GM12878 (cell line): ENCODE results near the gene ARSJ. TPM values are rescaled to one million over a fixed set of nuclear protein-coding genes. Genes with fewer than 3 reads are reported as not detected.

Experiments
- ATAC-seq: fragments of 200-7000 bp; cut with Tn5 transposase; 3 replicates; pipeline ENCODE4 v1.9.1; 2020; ENCODE audit warnings: mild to moderate bottlenecking, moderate library complexity
- BruUV-seq: library from RNA; stranded (reverse); fragments of 400-500 nt; replicated peaks from 2 replicates; lab custom pipeline; 2021; lab: Mats Ljungman, UMichigan
- CTCF ChIA-PET: fragments of 300-600 bp; sonication (Branson Sonifier 250); formaldehyde crosslinking; extraction: SDS; loops from one replicate; lab custom pipeline; 2021; ENCODE audit warnings: inconsistent platforms; lab: Yijun Ruan, JAX
- POLR2A ChIA-PET: fragments of 350-600 bp; formaldehyde crosslinking; extraction: SDS; loops from one replicate; lab custom pipeline; 2021; ENCODE audit warnings: inconsistent platforms; lab: Charles Lee
- RAD21 ChIA-PET: fragments of 300-600 bp; sonication (Branson Sonifier 250); formaldehyde crosslinking; loops from one replicate; lab custom pipeline; 2023; ENCODE audit warnings: antibody characterized with exemption; ENCODE audit not compliant: unreplicated experiment; lab: Charles Lee
- SMC1A ChIA-PET: fragments of 300-600 bp; sonication (Branson Sonifier 250); formaldehyde crosslinking; loops from one replicate; lab custom pipeline; 2023; ENCODE audit not compliant: unreplicated experiment, uncharacterized antibody; lab: Charles Lee
- DNase-seq: peaks from one replicate; pipeline ENCODE4 v3.0.0-alpha.2; 2011; ENCODE audit warnings: low read depth, low spot score
- FAIRE-seq: peaks from 3 replicates; lab custom pipeline; 2011; peaks lifted over from hg19 to GRCh38; lab: Jason Lieb, UNC
- H2AFZ ChIP-seq: 2 replicates; pipeline ENCODE4 v1.6.0; 2011; ENCODE audit warnings: low read depth, low read length, control low read depth; ENCODE audit not compliant: control insufficient read depth
- H3K27ac ChIP-seq: 2 replicates; pipeline ENCODE4 v1.5.1; 2011; ENCODE audit warnings: control low read depth; ENCODE audit not compliant: control insufficient read depth, insufficient read depth
- H3K27me3 ChIP-seq, 2 experiments: replicated peaks in 1 of 2; 2 replicates each; pipeline versions ENCODE4 v1.6.0 to v1.6.1; 2011; ENCODE audit warnings: low read length in 1 of 2; ENCODE audit not compliant: control insufficient read depth in 2 of 2, insufficient read depth in 2 of 2
- H3K36me3 ChIP-seq, 2 experiments: 2 replicates each; pipeline ENCODE4 v1.5.1; 2011; ENCODE audit warnings: low read length in 1 of 2; ENCODE audit not compliant: control insufficient read depth in 2 of 2, insufficient read depth in 2 of 2
- H3K4me1 ChIP-seq: 2 replicates; pipeline ENCODE4 v1.6.1; 2011; ENCODE audit warnings: mild to moderate bottlenecking, low read length, moderate library complexity, mixed read lengths; ENCODE audit not compliant: control insufficient read depth, insufficient read depth
- H3K4me2 ChIP-seq: 2 replicates; pipeline ENCODE4 v1.6.0; 2011; ENCODE audit warnings: control low read depth; ENCODE audit not compliant: control insufficient read depth, insufficient read depth
- H3K4me3 ChIP-seq: fragments of 200-600 bp; sonication (generic); 2 replicates; pipeline ENCODE4 v1.5.1; 2016
- H3K79me2 ChIP-seq: 2 replicates; pipeline ENCODE4 v1.6.0; 2011; ENCODE audit warnings: low read length; ENCODE audit not compliant: control insufficient read depth, insufficient read depth
- H3K9ac ChIP-seq: 2 replicates; pipeline ENCODE4 v1.8.0; 2011; ENCODE audit warnings: low read length, control low read depth, mixed read lengths; ENCODE audit not compliant: control insufficient read depth, insufficient read depth
- H3K9me3 ChIP-seq: replicated peaks from 3 replicates; pipeline ENCODE4 v1.5.1; 2011; ENCODE audit warnings: mild to moderate bottlenecking, low read length; ENCODE audit not compliant: control insufficient read depth, insufficient read depth
- H4K20me1 ChIP-seq: 2 replicates; pipeline ENCODE4 v1.6.0; 2011; ENCODE audit not compliant: control insufficient read depth, insufficient read depth
- BMI1 ChIP-seq: fragments of 450-650 bp; IDR thresholded peaks from 2 replicates; pipeline ENCODE4 v1.6.1; 2016; ENCODE audit warnings: mild to moderate bottlenecking, moderate library complexity, borderline replicate concordance
- CBX3 ChIP-seq: fragments of 200-600 bp; sonication (generic); IDR thresholded peaks from 2 replicates; pipeline ENCODE4 v1.6.1; 2016; ENCODE audit warnings: low read depth, borderline replicate concordance
- GATAD2B ChIP-seq: fragments of 450-650 bp; conservative IDR thresholded peaks from 2 replicates; pipeline ENCODE4 v1.6.1; 2017; ENCODE audit warnings: low read depth, mild to moderate bottlenecking, moderate library complexity
- KAT2A ChIP-seq: conservative IDR thresholded peaks from 2 replicates; pipeline ENCODE4 v1.6.1; 2011; ENCODE audit warnings: low read depth, low read length; ENCODE audit not compliant: control insufficient read depth
- KDM1A ChIP-seq: fragments of 200-600 bp; sonication (generic); IDR thresholded peaks from 2 replicates; pipeline ENCODE4 v1.6.1; 2016; ENCODE audit warnings: borderline replicate concordance
- NR2F1 ChIP-seq: fragments of 450-650 bp; conservative IDR thresholded peaks from 2 replicates; pipeline ENCODE4 v1.6.1; 2017; ENCODE audit warnings: mild to moderate bottlenecking
- POLR2A ChIP-seq: IDR thresholded peaks from 2 replicates; pipeline ENCODE4 v1.6.1; 2011; ENCODE audit warnings: low read depth, mild to moderate bottlenecking, low read length
- ZNF207 ChIP-seq: fragments of 450-650 bp; IDR thresholded peaks from 2 replicates; pipeline ENCODE4 v1.6.1; 2014; ENCODE audit warnings: antibody characterized with exemption, mild to moderate bottlenecking, borderline replicate concordance
- ZNF274 ChIP-seq: IDR thresholded peaks from one replicate; pipeline ENCODE4 v1.8.0; 2011; ENCODE audit not compliant: insufficient read length, insufficient read depth
- in situ Hi-C: fragments of 300-500 bp; cut with MboI; formaldehyde crosslinking; loops from 9 replicates; pipeline ENCODE4 v1.14.3; 2018; ENCODE audit warnings: mixed read lengths
- intact Hi-C: fragments of 100-400 bp; cut with micrococcal nuclease; formaldehyde crosslinking; loops from one replicate; pipeline ENCODE4 v1.14.2; 2022; ENCODE audit not compliant: unreplicated experiment
- polyA plus RNA-seq, 11 experiments: library from polyadenylated mRNA; depleted of rRNA in 4 of 11; unstranded in 6 of 11; stranded (reverse) in 5 of 11; fragments of >200 nt; fragmentation: Nextera tagmentation in 4 of 11; fragmentation: Illumina TruSeq in 1 of 11; extraction: Ambion mirVana in 4 of 11; extraction: Trizol in 1 of 11; gene quantifications; 1 replicate in 1 of 11; 2 replicates in 10 of 11; pipeline versions ENCODE4 v1.2.1 to v1.2.3, GENCODE V29; 2011 to 2016; ENCODE audit warnings: inconsistent platforms in 2 of 11, missing spikeins in 2 of 11, low read depth in 1 of 11
- total RNA-seq, 4 experiments: library from RNA; depleted of rRNA in 3 of 4; stranded (reverse); fragments of >200 nt in 3 of 4; fragmentation: Illumina TruSeq in 1 of 4; extraction: Trizol in 1 of 4; gene quantifications; 2 replicates each; pipeline versions ENCODE4 v1.2.1 to v1.2.3, GENCODE V29; 2013 to 2021
- TF ChIP-seq, protein P1 (sequence below): IDR thresholded peaks from 2 replicates; pipeline ENCODE4 v1.6.1; 2011; ENCODE audit warnings: borderline replicate concordance, low read depth, mild to moderate bottlenecking, moderate library complexity, low read length; ENCODE audit not compliant: insufficient read depth, poor library complexity, severe bottlenecking
- TF ChIP-seq, protein P2 (sequence below): fragments of 450-650 bp; formaldehyde crosslinking; IDR thresholded peaks from 2 replicates; pipeline ENCODE4 v1.4.0; 2020; ENCODE audit warnings: mild to moderate bottlenecking, moderate library complexity

The ARSJ gene
- total and polyA plus RNA-seq, 10 of the 15 experiments (the other 5 are each of a cell fraction or from before 2014, with no cell fraction given), result under 0.01 to 0.19 (median 0.04) TPM; not detected in 5

DNA sequence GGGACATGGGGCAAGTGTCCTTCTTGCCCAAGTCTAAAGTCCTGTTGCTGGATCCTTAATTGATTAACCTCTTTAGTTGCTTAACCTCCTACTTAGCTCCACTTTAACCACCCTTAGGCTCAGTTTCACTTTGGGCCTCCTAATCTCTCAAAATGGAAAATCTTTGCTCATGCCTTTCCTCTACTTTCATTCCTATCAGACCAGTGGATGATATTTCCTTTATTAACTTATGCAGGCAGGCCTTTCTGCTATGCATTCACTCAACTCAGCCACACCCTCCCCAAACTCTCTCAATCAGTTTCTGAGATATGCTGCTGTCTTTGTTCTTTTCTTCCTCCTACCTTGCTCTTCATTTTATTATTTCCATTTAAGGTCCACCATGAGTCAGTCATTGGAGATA, 14.4 kb upstream of the ARSJ start:
- H3K9ac ChIP-seq, result no peak overlapping the region
- in situ Hi-C loops, result no loop called here
- no peak overlapping the region for H2AFZ ChIP-seq
- BruUV-seq, result no TSS peak
- no peaks in the 10 kb centered on the region for H4K20me1 ChIP-seq
- H3K4me3 ChIP-seq, result no peak overlapping the region
- no peak for TF ChIP-seq CBX3
- TF ChIP-seq BMI1, result no peak
- TF ChIP-seq, protein P1, sequence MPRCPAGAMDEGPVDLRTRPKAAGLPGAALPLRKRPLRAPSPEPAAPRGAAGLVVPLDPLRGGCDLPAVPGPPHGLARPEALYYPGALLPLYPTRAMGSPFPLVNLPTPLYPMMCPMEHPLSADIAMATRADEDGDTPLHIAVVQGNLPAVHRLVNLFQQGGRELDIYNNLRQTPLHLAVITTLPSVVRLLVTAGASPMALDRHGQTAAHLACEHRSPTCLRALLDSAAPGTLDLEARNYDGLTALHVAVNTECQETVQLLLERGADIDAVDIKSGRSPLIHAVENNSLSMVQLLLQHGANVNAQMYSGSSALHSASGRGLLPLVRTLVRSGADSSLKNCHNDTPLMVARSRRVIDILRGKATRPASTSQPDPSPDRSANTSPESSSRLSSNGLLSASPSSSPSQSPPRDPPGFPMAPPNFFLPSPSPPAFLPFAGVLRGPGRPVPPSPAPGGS, result no peak
- no peak for TF ChIP-seq GATAD2B
- TF ChIP-seq NR2F1, result no peak
- no peak for TF ChIP-seq ZNF274
- TF ChIP-seq KAT2A, result no peak
- no peak for TF ChIP-seq POLR2A
- no peak for TF ChIP-seq KDM1A
- no peak for TF ChIP-seq ZNF207
- TF ChIP-seq, protein P2, sequence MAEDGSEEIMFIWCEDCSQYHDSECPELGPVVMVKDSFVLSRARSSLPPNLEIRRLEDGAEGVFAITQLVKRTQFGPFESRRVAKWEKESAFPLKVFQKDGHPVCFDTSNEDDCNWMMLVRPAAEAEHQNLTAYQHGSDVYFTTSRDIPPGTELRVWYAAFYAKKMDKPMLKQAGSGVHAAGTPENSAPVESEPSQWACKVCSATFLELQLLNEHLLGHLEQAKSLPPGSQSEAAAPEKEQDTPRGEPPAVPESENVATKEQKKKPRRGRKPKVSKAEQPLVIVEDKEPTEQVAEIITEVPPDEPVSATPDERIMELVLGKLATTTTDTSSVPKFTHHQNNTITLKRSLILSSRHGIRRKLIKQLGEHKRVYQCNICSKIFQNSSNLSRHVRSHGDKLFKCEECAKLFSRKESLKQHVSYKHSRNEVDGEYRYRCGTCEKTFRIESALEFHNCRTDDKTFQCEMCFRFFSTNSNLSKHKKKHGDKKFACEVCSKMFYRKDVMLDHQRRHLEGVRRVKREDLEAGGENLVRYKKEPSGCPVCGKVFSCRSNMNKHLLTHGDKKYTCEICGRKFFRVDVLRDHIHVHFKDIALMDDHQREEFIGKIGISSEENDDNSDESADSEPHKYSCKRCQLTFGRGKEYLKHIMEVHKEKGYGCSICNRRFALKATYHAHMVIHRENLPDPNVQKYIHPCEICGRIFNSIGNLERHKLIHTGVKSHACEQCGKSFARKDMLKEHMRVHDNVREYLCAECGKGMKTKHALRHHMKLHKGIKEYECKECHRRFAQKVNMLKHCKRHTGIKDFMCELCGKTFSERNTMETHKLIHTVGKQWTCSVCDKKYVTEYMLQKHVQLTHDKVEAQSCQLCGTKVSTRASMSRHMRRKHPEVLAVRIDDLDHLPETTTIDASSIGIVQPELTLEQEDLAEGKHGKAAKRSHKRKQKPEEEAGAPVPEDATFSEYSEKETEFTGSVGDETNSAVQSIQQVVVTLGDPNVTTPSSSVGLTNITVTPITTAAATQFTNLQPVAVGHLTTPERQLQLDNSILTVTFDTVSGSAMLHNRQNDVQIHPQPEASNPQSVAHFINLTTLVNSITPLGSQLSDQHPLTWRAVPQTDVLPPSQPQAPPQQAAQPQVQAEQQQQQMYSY (CRISPR knock-in tag), result no peak
- TF ChIP-seq, all 136 proteins: peak for 0
- POLR2A ChIA-PET, result no interaction called here
- SMC1A ChIA-PET, result interaction anchor here (1.1 kb wide), 1 partner anchor 152 kb away, joined by 3 read pairs; no protein-coding TSS in a partner anchor
- Histone ChIP-seq H3K79me2 (no peaks in the 10 kb centered on the region), H3K36me3 (no peaks in the 10 kb centered on the region), H3K4me2 (no peak overlapping the region), H3K27ac (no peak overlapping the region), H3K9me3 (no peaks in the 10 kb centered on the region), H3K27me3 (no peaks in the 10 kb centered on the region), H3K4me1 (no peaks in the 10 kb centered on the region)
- ATAC-seq (no peak), DNase-seq (no peak), FAIRE-seq (no peak)
- intact Hi-C loops, result no loop called here
- CTCF ChIA-PET, result interaction anchor here (1.4 kb wide), 1 partner anchor 10 kb away, joined by 3 read pairs; no protein-coding TSS in a partner anchor
- RAD21 ChIA-PET, result no interaction called here
